DND-41 (cell line): Measurements from ENCODE around the gene R3HCC1L.

Source experiments
- CTCF ChIP-seq: IDR thresholded peaks from 2 replicates; pipeline ENCODE4 v1.5.1; 2012; ENCODE audit warnings: borderline replicate concordance, low read length, moderate library complexity, mild to moderate bottlenecking; ENCODE audit not compliant: poor library complexity, severe bottlenecking; ENCODE audit errors: extremely low read depth
- EZH2 ChIP-seq: IDR thresholded peaks from 3 replicates; pipeline ENCODE4 v1.6.1; 2012; ENCODE audit warnings: borderline replicate concordance, low read depth, mild to moderate bottlenecking, moderate library complexity, low read length, inconsistent platforms; ENCODE audit not compliant: severe bottlenecking

GRCh38 chr10:98267069-98267893, 132.8 kb downstream of the R3HCC1L start:
- no peak for TF ChIP-seq EZH2
- no peak for TF ChIP-seq CTCF
